LNCaP clone FGC (cell line): Measurements from ENCODE around the gene HP1BP3.

ENCODE experiments used
- DNase-seq: peaks from one replicate; pipeline ENCODE4 v3.0.0-alpha.2; 2011; ENCODE audit warnings: low read depth
- H3K4me3 ChIP-seq: 2 replicates; pipeline ENCODE4 v1.5.1; 2011; ENCODE audit warnings: mild to moderate bottlenecking, low read depth, low read length, control low read depth
- TF ChIP-seq, protein P1 (sequence below): IDR thresholded peaks from 2 replicates; pipeline ENCODE4 v1.5.1; 2012; ENCODE audit warnings: mild to moderate bottlenecking; ENCODE audit not compliant: control insufficient read depth, insufficient read depth; ENCODE audit errors: extremely low read depth

The HP1BP3 gene

GRCh38 chr1:20704390-20705202, 82.5 kb downstream of the HP1BP3 start:
- no peak for DNase-seq
- H3K4me3 ChIP-seq, result no peak overlapping the region
- TF ChIP-seq, protein P1, sequence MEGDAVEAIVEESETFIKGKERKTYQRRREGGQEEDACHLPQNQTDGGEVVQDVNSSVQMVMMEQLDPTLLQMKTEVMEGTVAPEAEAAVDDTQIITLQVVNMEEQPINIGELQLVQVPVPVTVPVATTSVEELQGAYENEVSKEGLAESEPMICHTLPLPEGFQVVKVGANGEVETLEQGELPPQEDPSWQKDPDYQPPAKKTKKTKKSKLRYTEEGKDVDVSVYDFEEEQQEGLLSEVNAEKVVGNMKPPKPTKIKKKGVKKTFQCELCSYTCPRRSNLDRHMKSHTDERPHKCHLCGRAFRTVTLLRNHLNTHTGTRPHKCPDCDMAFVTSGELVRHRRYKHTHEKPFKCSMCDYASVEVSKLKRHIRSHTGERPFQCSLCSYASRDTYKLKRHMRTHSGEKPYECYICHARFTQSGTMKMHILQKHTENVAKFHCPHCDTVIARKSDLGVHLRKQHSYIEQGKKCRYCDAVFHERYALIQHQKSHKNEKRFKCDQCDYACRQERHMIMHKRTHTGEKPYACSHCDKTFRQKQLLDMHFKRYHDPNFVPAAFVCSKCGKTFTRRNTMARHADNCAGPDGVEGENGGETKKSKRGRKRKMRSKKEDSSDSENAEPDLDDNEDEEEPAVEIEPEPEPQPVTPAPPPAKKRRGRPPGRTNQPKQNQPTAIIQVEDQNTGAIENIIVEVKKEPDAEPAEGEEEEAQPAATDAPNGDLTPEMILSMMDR, result no peak

DNA sequence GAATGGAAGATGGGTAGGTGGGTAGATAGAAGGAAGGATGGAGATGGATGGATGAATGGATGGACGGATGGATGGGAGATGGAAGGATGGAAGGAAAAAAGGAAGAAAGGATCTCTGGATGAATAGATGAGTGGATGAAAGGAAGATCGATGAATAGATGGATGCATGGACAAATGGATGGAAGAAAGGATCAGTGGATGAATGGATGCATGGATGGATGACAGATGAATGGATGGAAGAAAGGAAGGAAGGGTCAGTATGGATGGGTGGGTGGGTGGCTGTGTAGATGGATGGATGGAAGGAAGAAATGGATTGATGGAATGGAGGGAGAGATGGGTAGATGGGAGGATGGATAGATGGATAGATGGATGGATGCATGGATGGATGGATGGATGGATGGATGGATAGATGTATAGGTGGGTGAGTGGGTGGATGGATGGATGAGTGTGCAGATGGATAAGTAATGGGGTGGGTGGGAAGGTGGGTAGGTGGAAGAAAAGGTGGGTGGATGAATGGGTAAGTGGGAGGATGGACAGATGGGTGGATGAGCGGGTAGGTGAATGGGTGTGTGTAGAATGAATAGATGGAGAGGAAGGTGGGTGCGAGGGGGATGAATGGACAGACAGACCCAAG, 83.9 kb downstream of the HP1BP3 start:
- H3K4me3 ChIP-seq, result no peak overlapping the region
- no peak for DNase-seq
- TF ChIP-seq, protein P1, result no peak

DNA sequence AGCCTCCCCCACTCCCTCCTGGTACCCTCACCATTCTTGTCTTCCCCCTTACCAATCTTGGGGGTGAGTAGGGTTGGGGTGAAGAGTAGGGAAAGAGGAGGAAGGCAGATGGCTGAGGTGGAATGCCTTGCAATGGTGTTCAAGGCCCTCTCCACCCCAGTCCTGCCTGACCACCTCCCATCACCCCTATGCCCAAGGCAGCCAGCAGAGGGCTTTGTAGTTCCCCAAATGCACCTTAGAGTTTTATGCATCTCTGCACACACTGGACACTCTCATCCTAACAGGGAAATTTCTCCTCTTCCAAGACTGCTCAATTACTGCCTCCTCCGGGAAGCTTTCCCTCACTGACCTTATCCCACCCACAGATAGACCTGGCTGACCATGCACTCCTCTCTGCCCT, 84.7 kb downstream of the HP1BP3 start:
- no peak overlapping the region for H3K4me3 ChIP-seq
- TF ChIP-seq, protein P1, result no peak
- no peak for DNase-seq

DNA sequence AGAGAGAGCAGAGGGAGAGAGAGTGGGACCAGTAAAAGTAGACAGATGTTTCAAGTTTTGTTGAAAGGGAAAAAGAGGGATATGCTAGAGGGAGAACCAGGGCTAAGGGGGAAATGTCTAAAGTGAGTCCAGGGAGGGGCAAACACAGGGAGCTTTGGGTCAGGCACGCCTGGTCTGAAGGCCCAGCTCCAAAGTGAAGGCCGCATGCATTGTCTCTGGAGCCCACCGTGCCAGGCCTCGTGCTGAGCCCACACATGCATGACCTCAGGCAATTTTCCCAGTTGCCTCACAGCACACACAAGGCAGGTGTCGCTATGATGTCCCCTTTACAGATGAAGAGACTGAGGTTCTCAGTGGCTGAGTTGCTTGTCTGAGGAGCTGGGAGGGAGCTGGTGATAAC, 85.3 kb downstream of the HP1BP3 start:
- TF ChIP-seq, protein P1, result no peak
- DNase-seq, result no peak
- no peak overlapping the region for H3K4me3 ChIP-seq

- DNase-seq, result no peak
- no peak overlapping the region for H3K4me3 ChIP-seq
- TF ChIP-seq, protein P1, result no peak
Observed at GRCh38 chr1:20701446-20701845, 85.7 kb downstream of the HP1BP3 start.

DNA sequence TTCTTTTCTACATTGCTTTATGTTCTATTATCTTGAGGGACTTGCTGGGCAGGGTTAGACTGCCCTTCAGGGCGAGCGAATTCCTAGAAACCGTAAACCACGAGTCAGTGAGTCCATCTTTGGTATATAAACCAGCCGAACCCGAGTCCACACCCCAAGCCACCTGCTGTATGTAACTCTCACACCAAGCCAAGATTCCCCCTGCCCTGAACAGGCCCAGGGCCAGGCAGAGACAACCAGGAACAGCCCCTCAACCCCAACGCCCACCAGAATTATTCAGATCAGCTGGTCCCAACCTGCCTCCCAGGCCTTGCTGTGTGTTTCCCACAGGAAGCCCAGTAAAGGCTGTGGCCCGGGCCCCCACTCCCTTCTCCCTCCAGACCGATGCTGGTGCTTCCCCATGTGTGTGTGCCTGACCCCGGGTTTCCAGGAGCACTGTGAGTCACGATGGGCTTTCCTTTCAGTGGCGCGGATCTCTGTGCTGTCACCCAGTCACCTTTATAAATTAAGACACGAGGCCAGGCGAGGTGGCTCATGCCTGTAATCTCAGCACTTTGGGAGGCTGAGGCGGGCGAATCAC, 86.4 kb downstream of the HP1BP3 start:
- no peak for DNase-seq
- H3K4me3 ChIP-seq, result no peak overlapping the region
- TF ChIP-seq, protein P1, result no peak
